Kidney (tissue), 14 donors: ENCODE results near the gene USP49. TPM values are rescaled to one million over a fixed set of nuclear protein-coding genes. Genes with fewer than 3 reads are reported as not detected.
"Not testable (repeated sequence)": the region's sequence is repeated elsewhere in the genome, so short reads cannot be mapped to it uniquely, and the experiment has no call there.

Experiments used
- DNase-seq, 5 donors: peaks; one replicate each; pipeline ENCODE4 v3.0.0-alpha.2; 2013 to 2020
- FAIRE-seq: peaks from 2 replicates; lab custom pipeline; 2012; peaks lifted over from hg19 to GRCh38; lab: Jason Lieb, UNC
- H3K27ac ChIP-seq, 2 donors: one replicate each; pipeline ENCODE4 v1.7.0; 2013; ENCODE audit warnings: low read depth in 2 of 2, low read length in 2 of 2, inconsistent platforms in 1 of 2
- H3K27me3 ChIP-seq: one replicate; pipeline ENCODE4 v1.7.1; 2013; ENCODE audit warnings: low read length, inconsistent platforms; ENCODE audit not compliant: control insufficient read depth, insufficient read depth
- H3K36me3 ChIP-seq, 3 donors: one replicate each; pipeline versions ENCODE4 v1.7.0 to v1.7.1; 2013; ENCODE audit warnings: low read length in 3 of 3, control low read depth in 1 of 3, inconsistent platforms in 1 of 3; ENCODE audit not compliant: insufficient read depth in 3 of 3, control insufficient read depth in 2 of 3
- H3K4me1 ChIP-seq, 3 donors: one replicate each; pipeline versions ENCODE4 v1.7.0 to v1.7.1; 2013; ENCODE audit warnings: low read length in 3 of 3, inconsistent platforms in 1 of 3, low read depth in 1 of 3; ENCODE audit not compliant: control insufficient read depth in 2 of 3, insufficient read depth in 2 of 3
- H3K4me3 ChIP-seq, 3 donors: one replicate each; pipeline versions ENCODE4 v1.7.0 to v1.8.1; 2013; ENCODE audit warnings: low read length in 3 of 3, control low read depth in 1 of 3, inconsistent platforms in 1 of 3
- H3K9ac ChIP-seq, 3 donors: one replicate each; pipeline versions ENCODE4 v1.7.0 to v1.7.1; 2013; ENCODE audit warnings: low read length in 3 of 3, control low read depth in 1 of 3, inconsistent platforms in 1 of 3
- H3K9me3 ChIP-seq, 3 donors: one replicate each; pipeline versions ENCODE4 v1.7.0 to v1.7.1; 2013; ENCODE audit warnings: low read length in 3 of 3, control low read depth in 1 of 3, inconsistent platforms in 1 of 3; ENCODE audit not compliant: control insufficient read depth in 2 of 3, insufficient read depth in 1 of 3
- intact Hi-C: fragments of 100-400 bp; cut with DNase I; formaldehyde crosslinking; loops from one replicate; pipeline ENCODE4 v1.11.1; 2022
- polyA plus RNA-seq: library from polyadenylated mRNA; stranded (reverse); fragments of 350-450 nt; fragmentation: Illumina TruSeq; extraction: RNeasy Lipid Tissue Mini Kit (QIAGEN cat#74804); gene quantifications from one replicate; pipeline ENCODE4 v1.2.3, GENCODE V29; 2014; ENCODE audit warnings: low read depth, low replicate concordance; ENCODE audit not compliant: insufficient read depth
- total RNA-seq: library from RNA; stranded (reverse); fragmentation: NEBNext Ultra II Directional; extraction: Animal tissue kit (Norgen Biotek cat#: 25700); gene quantifications from one replicate; pipeline ENCODE4 v1.2.1, GENCODE V29; 2021
- TF ChIP-seq, protein P1 (sequence below): IDR thresholded peaks from 3 replicates; pipeline ENCODE4 v1.5.1; 2012; ENCODE audit warnings: mild to moderate bottlenecking, moderate library complexity, borderline replicate concordance; ENCODE audit not compliant: insufficient read depth; ENCODE audit errors: extremely low read depth
- donor health status: control.
- donor health status: control.
- donor health status: control.
- donor health status: control.
- donor health status: control.
- donor health status: DM: yes; HTN: yes; CAD: no.
- donor health status: Normal renal cell carcinoma (clear cell type).

The USP49 gene
- total and polyA plus RNA-seq, 2 donors from 2014 or later, result 1.1 to 3.4 TPM

DNA sequence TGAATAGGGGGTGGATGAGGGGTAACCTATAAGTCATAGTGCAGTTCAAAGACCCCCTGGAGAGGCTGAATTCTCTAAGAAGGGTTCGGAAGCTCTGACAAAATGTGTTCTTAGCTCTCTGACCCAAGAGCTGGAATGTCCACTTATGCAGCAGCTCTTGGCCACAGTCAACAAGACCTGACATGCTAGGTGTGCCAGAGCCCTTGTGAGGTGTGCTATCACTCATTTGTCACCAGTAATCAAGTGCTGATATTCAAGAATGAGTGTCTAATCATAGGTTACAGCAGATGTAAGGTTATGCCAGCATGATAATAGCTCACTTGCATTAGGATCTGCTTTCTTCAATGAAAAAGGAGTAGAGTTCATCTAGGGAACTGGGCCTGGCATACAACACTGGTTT is 79.6 kb downstream of the USP49 start:
- no peaks in the 10 kb centered on the region for H3K36me3 ChIP-seq
- intact Hi-C loops, result no loop called here
- no peaks in the 10 kb centered on the region for H3K9me3 ChIP-seq
- no peaks in the 10 kb centered on the region for H3K4me1 ChIP-seq
- H3K4me3 ChIP-seq, result no peak overlapping the region
- H3K27me3 ChIP-seq, result no peaks in the 10 kb centered on the region
- TF ChIP-seq, protein P1, sequence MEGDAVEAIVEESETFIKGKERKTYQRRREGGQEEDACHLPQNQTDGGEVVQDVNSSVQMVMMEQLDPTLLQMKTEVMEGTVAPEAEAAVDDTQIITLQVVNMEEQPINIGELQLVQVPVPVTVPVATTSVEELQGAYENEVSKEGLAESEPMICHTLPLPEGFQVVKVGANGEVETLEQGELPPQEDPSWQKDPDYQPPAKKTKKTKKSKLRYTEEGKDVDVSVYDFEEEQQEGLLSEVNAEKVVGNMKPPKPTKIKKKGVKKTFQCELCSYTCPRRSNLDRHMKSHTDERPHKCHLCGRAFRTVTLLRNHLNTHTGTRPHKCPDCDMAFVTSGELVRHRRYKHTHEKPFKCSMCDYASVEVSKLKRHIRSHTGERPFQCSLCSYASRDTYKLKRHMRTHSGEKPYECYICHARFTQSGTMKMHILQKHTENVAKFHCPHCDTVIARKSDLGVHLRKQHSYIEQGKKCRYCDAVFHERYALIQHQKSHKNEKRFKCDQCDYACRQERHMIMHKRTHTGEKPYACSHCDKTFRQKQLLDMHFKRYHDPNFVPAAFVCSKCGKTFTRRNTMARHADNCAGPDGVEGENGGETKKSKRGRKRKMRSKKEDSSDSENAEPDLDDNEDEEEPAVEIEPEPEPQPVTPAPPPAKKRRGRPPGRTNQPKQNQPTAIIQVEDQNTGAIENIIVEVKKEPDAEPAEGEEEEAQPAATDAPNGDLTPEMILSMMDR, result no peak
- FAIRE-seq, result no peak
- no peak overlapping the region for H3K9ac ChIP-seq
- no peak for DNase-seq
- H3K27ac ChIP-seq, result no peak overlapping the region

DNA sequence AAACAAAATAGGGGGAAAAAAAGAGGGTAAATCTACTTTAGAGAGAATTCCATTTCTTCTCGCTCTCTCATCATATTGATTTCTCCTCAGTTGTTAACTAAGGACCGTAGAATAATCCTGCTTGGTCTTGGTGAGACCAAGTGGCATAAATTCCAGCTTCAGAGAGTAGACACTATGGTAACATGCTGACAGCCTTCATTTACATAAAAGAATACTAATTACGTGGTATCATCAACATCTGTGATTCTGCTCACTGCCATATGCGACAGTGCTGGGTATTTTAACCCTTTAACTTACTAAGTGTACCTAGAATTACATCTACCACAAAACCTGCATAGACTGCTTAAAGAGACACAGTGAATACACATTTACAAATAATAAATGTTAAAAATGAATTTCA is 80.5 kb downstream of the USP49 start:
- TF ChIP-seq, protein P1, result no peak
- H3K4me3 ChIP-seq, result no peak overlapping the region
- intact Hi-C loops, result no loop called here
- H3K27ac ChIP-seq, result no peak overlapping the region
- no peak for DNase-seq
- H3K9me3 ChIP-seq, result no peaks in the 10 kb centered on the region
- H3K9ac ChIP-seq, result no peak overlapping the region
- no peaks in the 10 kb centered on the region for H3K27me3 ChIP-seq
- no peaks in the 10 kb centered on the region for H3K36me3 ChIP-seq
- FAIRE-seq, result no peak
- no peaks in the 10 kb centered on the region for H3K4me1 ChIP-seq

GRCh38 chr6:41813956-41814355 is 81.2 kb downstream of the USP49 start:
- no peak overlapping the region for H3K27ac ChIP-seq
- H3K4me1 ChIP-seq, result no peaks in the 10 kb centered on the region
- H3K27me3 ChIP-seq, result no peaks in the 10 kb centered on the region
- intact Hi-C loops, result no loop called here
- H3K4me3 ChIP-seq, result no peak overlapping the region
- no peak for FAIRE-seq
- no peaks in the 10 kb centered on the region for H3K9me3 ChIP-seq
- H3K9ac ChIP-seq, result no peak overlapping the region
- TF ChIP-seq, protein P1, result no peak
- no peaks in the 10 kb centered on the region for H3K36me3 ChIP-seq
- no peak for DNase-seq

- TF ChIP-seq, protein P1, result no peak
- no peaks in the 10 kb centered on the region for H3K36me3 ChIP-seq
- H3K9me3 ChIP-seq, result no peaks in the 10 kb centered on the region
- no peaks in the 10 kb centered on the region for H3K4me1 ChIP-seq
- no peak overlapping the region for H3K27ac ChIP-seq
- no peak overlapping the region for H3K4me3 ChIP-seq
- intact Hi-C loops, result no loop called here
- H3K27me3 ChIP-seq, result no peaks in the 10 kb centered on the region
- no peak for DNase-seq
- no peak for FAIRE-seq
- no peak overlapping the region for H3K9ac ChIP-seq
Measured at GRCh38 chr6:41813469-41813868, 81.7 kb downstream of the USP49 start.

DNA sequence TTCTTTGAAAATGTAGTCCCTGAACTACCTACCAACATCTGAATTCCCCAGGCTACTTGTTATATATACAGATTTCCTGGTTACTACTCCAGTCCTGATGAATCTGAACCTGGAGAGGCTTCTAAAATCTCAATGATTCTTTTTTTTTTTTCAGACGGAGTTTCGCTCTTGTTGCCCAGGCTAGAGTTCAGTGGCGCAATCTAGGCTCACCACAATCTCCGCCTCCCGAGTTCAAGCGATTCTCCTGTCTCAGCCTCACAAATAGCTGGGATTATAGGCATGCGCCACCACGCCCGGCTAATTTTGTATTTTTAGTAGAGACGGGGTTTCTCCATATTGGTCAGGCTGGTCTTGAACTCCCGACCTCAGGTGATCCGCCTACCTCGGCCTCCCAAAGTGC is 83.2 kb downstream of the USP49 start:
- H3K9me3 ChIP-seq, H3K4me3 ChIP-seq, H3K36me3 ChIP-seq, H3K9ac ChIP-seq, H3K4me1 ChIP-seq, H3K27ac ChIP-seq, FAIRE-seq, DNase-seq, H3K27me3 ChIP-seq, intact Hi-C loops: not testable (repeated sequence)
